Measurements from ENCODE around the gene CNTLN.
"Not testable (repeated sequence)": the region's sequence is repeated elsewhere in the genome, so short reads cannot be mapped to it uniquely, and the experiment has no call there.

CNTLN gene

DNA sequence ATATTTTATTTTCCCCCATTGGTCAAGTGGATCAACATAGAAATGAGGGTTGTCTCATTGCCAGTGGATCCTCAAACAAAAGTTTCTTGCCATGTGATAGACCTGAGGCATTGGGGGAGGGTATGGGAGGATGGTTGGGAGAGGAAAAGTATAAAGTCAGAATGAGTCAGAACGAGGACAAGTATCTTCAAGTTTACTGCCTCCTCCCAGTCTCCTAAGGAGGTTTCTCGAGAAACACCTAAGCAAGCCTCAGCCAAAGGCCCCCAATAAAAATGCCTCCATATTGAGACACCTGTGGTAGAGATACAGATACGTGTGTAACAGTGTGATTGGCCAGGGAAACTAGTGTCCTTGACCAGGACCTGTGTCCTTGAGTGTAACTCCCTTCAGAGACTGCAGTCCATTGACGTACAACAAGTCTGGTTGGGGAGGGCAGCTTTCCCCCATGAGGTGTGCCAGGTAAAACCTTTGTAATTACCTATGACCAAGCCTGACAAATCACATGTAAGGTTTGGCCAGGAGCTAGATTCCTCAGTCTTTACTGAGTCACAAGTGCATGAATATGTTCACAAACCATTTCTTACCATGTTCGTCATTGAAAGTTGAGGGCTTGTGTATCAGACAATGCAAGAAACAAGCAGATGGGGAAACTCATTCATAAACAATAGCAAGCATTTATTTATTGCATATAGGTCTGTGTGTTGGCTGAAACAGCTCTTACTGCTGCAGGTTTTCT, 245.5 kb downstream of the CNTLN start:
- no peak overlapping the region for H3K4me3 Mint-ChIP-seq
- H3K36me3 Mint-ChIP-seq = no peaks in the 10 kb centered on the region
- peaks cover 2% of the 10 kb centered on the region for H3K9me3 Mint-ChIP-seq
- no peak overlapping the region for H3K27ac Mint-ChIP-seq
- no peaks in the 10 kb centered on the region for H3K27me3 Mint-ChIP-seq
- CTCF ChIA-PET = no interaction called here
- H3K4me1 Mint-ChIP-seq = no peaks in the 10 kb centered on the region
- DNase-seq = no peak

DNA sequence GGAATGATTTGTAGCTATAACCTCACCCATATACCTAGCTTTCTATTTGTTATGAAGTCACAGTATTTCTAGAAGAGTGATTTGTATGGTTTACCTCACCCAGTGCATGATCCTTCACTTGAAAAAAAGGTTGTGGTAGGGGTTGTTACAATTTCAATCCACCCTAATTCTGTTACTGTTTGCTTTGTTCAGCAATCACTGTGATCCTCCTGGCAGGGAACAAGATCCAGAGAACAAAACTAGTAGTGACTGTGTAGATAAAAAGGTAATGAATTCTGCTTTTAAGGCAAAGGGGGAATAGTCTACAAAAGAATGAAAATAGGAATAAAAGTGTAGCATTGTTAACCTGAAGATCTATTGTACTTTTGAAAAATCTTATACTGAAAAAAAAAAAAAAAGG, 252.7 kb downstream of the CNTLN start:
- no peaks in the 10 kb centered on the region for H3K9me3 Mint-ChIP-seq
- H3K36me3 Mint-ChIP-seq = no peaks in the 10 kb centered on the region
- DNase-seq = no peak
- no peak overlapping the region for H3K4me3 Mint-ChIP-seq
- H3K27ac Mint-ChIP-seq = no peak overlapping the region
- CTCF ChIA-PET = no interaction called here
- no peaks in the 10 kb centered on the region for H3K4me1 Mint-ChIP-seq
- H3K27me3 Mint-ChIP-seq = no peaks in the 10 kb centered on the region

DNA sequence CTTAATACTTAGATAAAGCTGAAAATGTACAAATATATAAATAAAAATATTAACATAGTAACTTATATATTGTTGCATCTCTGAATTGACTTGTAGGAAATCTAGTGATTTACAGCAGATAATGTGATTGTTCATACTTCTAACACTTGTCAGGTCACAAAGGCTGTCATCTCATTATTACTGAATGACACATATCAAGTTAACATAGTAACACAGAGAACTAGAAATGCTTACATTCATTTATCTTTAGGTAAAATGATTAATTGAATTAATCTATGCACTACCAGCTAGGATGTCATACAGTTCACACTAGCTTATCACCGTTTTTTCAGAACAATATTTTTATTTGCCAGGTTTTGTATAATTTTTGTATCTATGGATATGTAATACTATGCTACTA, 254.2 kb downstream of the CNTLN start:
- no peak for DNase-seq
- H3K4me1 Mint-ChIP-seq = no peaks in the 10 kb centered on the region
- no peak overlapping the region for H3K27ac Mint-ChIP-seq
- H3K36me3 Mint-ChIP-seq = no peaks in the 10 kb centered on the region
- CTCF ChIA-PET = no interaction called here
- H3K4me3 Mint-ChIP-seq = no peak overlapping the region
- no peaks in the 10 kb centered on the region for H3K27me3 Mint-ChIP-seq
- H3K9me3 Mint-ChIP-seq = no peaks in the 10 kb centered on the region

DNA sequence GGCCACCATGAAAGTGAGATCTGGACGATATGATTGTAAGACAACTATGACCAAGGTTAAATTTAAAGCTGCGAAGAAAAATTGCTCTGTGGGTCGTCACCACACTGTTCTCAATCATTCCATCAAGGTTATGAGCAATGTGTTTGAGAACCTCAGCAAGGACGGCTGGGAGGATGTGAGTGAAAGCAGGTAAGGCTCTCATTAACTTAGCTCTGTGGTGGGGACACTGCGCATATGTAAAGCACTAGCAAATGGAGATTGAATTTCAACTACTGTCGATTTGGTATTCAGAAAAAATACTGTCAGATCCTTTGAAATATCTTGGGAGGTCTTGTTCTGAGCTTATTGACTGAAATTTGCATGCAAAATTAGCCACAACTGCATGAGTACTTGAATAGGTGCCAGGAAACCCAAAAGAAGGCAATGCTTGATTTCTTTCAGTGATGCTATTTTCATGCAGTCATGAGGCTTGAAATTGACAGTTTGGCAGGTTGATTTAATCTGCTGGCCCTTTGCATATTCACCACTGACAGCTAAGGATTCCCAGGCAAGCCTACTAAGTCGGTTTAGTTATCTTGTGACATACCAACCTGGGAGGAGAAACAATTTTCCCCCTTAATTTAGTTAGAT, 260.2 kb downstream of the CNTLN start:
- no peak for DNase-seq
- H3K9me3 Mint-ChIP-seq = no peaks in the 10 kb centered on the region
- CTCF ChIA-PET = no interaction called here
- H3K27me3 Mint-ChIP-seq = no peaks in the 10 kb centered on the region
- H3K4me1 Mint-ChIP-seq = no peaks in the 10 kb centered on the region
- H3K27ac Mint-ChIP-seq = no peak overlapping the region
- H3K36me3 Mint-ChIP-seq = no peaks in the 10 kb centered on the region
- no peak overlapping the region for H3K4me3 Mint-ChIP-seq

- H3K9me3 Mint-ChIP-seq, H3K36me3 Mint-ChIP-seq, H3K27ac Mint-ChIP-seq, CTCF ChIA-PET, DNase-seq, H3K27me3 Mint-ChIP-seq, H3K4me3 Mint-ChIP-seq, H3K4me1 Mint-ChIP-seq: not testable (repeated sequence)
These were observed 262.4 kb downstream of the CNTLN start for GRCh38 chr9:17397166-17397728.

GRCh38 chr9:17398350-17398749, 263.5 kb downstream of the CNTLN start:
- Mint-ChIP-seq H3K27me3 (no peaks in the 10 kb centered on the region), H3K4me1 (no peaks in the 10 kb centered on the region), H3K27ac (no peak overlapping the region), H3K9me3 (peaks cover 2% of the 10 kb centered on the region), H3K36me3 (no peaks in the 10 kb centered on the region), H3K4me3 (no peak overlapping the region)
- CTCF ChIA-PET = no interaction called here
- DNase-seq = no peak

- peaks cover 13% of the 10 kb centered on the region for H3K9me3 Mint-ChIP-seq
- H3K4me3 Mint-ChIP-seq = no peak overlapping the region
- CTCF ChIA-PET = no interaction called here
- no peaks in the 10 kb centered on the region for H3K4me1 Mint-ChIP-seq
- no peaks in the 10 kb centered on the region for H3K36me3 Mint-ChIP-seq
- H3K27ac Mint-ChIP-seq = no peak overlapping the region
- no peaks in the 10 kb centered on the region for H3K27me3 Mint-ChIP-seq
- no peak for DNase-seq
These were observed 267.0 kb downstream of the CNTLN start for GRCh38 chr9:17401858-17402257.

GRCh38 chr9:17402309-17402708, 267.5 kb downstream of the CNTLN start:
- Mint-ChIP-seq H3K4me3 (no peak overlapping the region), H3K27me3 (no peaks in the 10 kb centered on the region), H3K4me1 (no peaks in the 10 kb centered on the region), H3K36me3 (no peaks in the 10 kb centered on the region), H3K27ac (no peak overlapping the region), H3K9me3 (peaks cover 13% of the 10 kb centered on the region)
- CTCF ChIA-PET = no interaction called here
- DNase-seq = no peak

- Mint-ChIP-seq H3K27me3 (no peaks in the 10 kb centered on the region), H3K4me3 (no peak overlapping the region), H3K4me1 (no peaks in the 10 kb centered on the region), H3K27ac (no peak overlapping the region), H3K9me3 (peaks cover 16% of the 10 kb centered on the region), H3K36me3 (no peaks in the 10 kb centered on the region)
- DNase-seq = no peak
- CTCF ChIA-PET = interaction anchor here (0.6 kb wide), 1 partner anchor 11 kb away, joined by 5 read pairs; no protein-coding TSS in a partner anchor
These were observed 268.7 kb downstream of the CNTLN start for GRCh38 chr9:17403539-17403938.

- Mint-ChIP-seq H3K4me1 (no peaks in the 10 kb centered on the region), H3K4me3 (no peak overlapping the region), H3K9me3 (no peaks in the 10 kb centered on the region), H3K27me3 (no peaks in the 10 kb centered on the region), H3K36me3 (no peaks in the 10 kb centered on the region), H3K27ac (no peak overlapping the region)
- no peak for DNase-seq
- CTCF ChIA-PET = no interaction called here
These were observed 280.1 kb downstream of the CNTLN start for GRCh38 chr9:17414986-17415385.

- Mint-ChIP-seq H3K36me3 (no peaks in the 10 kb centered on the region), H3K4me1 (no peaks in the 10 kb centered on the region), H3K27me3 (no peaks in the 10 kb centered on the region), H3K27ac (no peak overlapping the region), H3K9me3 (peaks cover 3% of the 10 kb centered on the region), H3K4me3 (no peak overlapping the region)
- CTCF ChIA-PET = no interaction called here
- no peak for DNase-seq
These were observed 288.3 kb downstream of the CNTLN start for GRCh38 chr9:17422994-17423680.

DNA sequence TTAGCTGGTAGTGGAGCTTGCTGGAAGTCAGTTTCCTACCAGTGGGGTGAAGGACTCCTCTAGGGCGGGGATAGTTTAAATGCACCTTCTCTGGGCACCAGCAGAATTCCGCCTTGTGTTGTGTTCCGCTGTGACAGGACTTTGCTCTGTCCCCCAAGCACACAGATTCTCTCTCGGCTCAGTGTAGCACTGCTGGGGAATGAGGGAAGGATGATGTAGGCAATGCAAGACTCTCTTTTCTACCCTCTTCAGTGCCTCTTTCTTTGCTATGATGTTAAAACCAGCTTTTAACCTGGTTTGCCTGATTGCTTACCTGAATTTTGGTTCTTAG, 288.8 kb downstream of the CNTLN start:
- no peaks in the 10 kb centered on the region for H3K27me3 Mint-ChIP-seq
- no peak overlapping the region for H3K27ac Mint-ChIP-seq
- H3K4me1 Mint-ChIP-seq = no peaks in the 10 kb centered on the region
- peaks cover 3% of the 10 kb centered on the region for H3K9me3 Mint-ChIP-seq
- DNase-seq = no peak
- CTCF ChIA-PET = no interaction called here
- no peaks in the 10 kb centered on the region for H3K36me3 Mint-ChIP-seq
- H3K4me3 Mint-ChIP-seq = no peak overlapping the region

DNA sequence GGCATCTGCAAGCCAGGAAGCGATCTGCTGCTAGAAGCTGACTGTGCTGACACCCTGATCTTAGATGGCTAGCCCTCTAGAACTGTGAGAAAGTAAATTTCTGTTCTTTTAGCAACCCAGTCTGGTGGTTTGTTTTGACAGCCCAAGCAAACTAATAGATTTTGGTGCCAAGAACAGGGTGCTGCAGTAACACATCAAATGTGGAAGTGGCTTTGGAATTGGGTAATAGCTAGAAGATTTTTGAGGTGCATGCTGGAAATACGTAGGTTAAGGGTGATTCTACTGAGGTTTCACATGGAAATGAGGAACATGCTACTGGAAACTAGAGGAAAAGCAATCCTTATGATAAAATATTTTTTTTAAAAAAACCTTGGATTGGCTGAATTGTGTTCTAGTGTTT, 290.5 kb downstream of the CNTLN start:
- H3K4me3 Mint-ChIP-seq = no peak overlapping the region
- CTCF ChIA-PET = no interaction called here
- H3K9me3 Mint-ChIP-seq = peaks cover 3% of the 10 kb centered on the region
- H3K27me3 Mint-ChIP-seq = no peaks in the 10 kb centered on the region
- no peak for DNase-seq
- H3K27ac Mint-ChIP-seq = no peak overlapping the region
- H3K36me3 Mint-ChIP-seq = no peaks in the 10 kb centered on the region
- no peaks in the 10 kb centered on the region for H3K4me1 Mint-ChIP-seq

GRCh38 chr9:17433526-17433925, 298.7 kb downstream of the CNTLN start:
- H3K4me1 Mint-ChIP-seq = no peaks in the 10 kb centered on the region
- no peak overlapping the region for H3K27ac Mint-ChIP-seq
- H3K36me3 Mint-ChIP-seq = no peaks in the 10 kb centered on the region
- DNase-seq = no peak
- no peaks in the 10 kb centered on the region for H3K27me3 Mint-ChIP-seq
- CTCF ChIA-PET = no interaction called here
- H3K9me3 Mint-ChIP-seq = no peaks in the 10 kb centered on the region
- no peak overlapping the region for H3K4me3 Mint-ChIP-seq

- CTCF ChIA-PET = no interaction called here
- no peaks in the 10 kb centered on the region for H3K36me3 Mint-ChIP-seq
- H3K9me3 Mint-ChIP-seq = peaks cover 6% of the 10 kb centered on the region
- no peak overlapping the region for H3K27ac Mint-ChIP-seq
- no peaks in the 10 kb centered on the region for H3K4me1 Mint-ChIP-seq
- no peaks in the 10 kb centered on the region for H3K27me3 Mint-ChIP-seq
- no peak overlapping the region for H3K4me3 Mint-ChIP-seq
- no peak for DNase-seq
These were observed 302.0 kb downstream of the CNTLN start for GRCh38 chr9:17436854-17437253.
